ENCODE data around the gene ADAMTS6.
"Not testable (repeated sequence)": the region's sequence is repeated elsewhere in the genome, so short reads cannot be mapped to it uniquely, and the experiment has no call there.

Gene ADAMTS6

GRCh38 chr5:65186646-65187227 is 295.0 kb downstream of the ADAMTS6 start:
- ChIA-PET POLR2A (no interaction called here), CTCF (no interaction called here)
- DNase-seq (ENCODE audit: extremely low spot score) = no peak
- no peak for TF ChIP-seq ELF4 (IDR thresholded peaks at IDR 0.05)
- no peak for TF ChIP-seq CTBP1 (IDR thresholded peaks at IDR 0.05; ENCODE audit: borderline replicate concordance)
- no peak for TF ChIP-seq ARNT (IDR thresholded peaks at IDR 0.05)
- no peak for TF ChIP-seq BHLHE40 (IDR thresholded peaks at IDR 0.05; ENCODE audit: borderline replicate concordance)
- TF ChIP-seq ZNF384 (IDR thresholded peaks at IDR 0.05) = no peak

- POLR2A ChIA-PET = interaction anchor here (0.7 kb wide), 1 partner anchor 77 kb away, joined by 3 read pairs; no protein-coding TSS in a partner anchor
- DNase-seq (ENCODE audit: extremely low spot score) = no peak
- CTCF ChIA-PET = no interaction called here
- no peak for TF ChIP-seq FOXA1 (IDR thresholded peaks at IDR 0.05)
- no peak for TF ChIP-seq LEF1 (IDR thresholded peaks at IDR 0.05; ENCODE audit: borderline replicate concordance)
- no peak for TF ChIP-seq ARNT (IDR thresholded peaks at IDR 0.05)
- no peak for TF ChIP-seq ELF4 (IDR thresholded peaks at IDR 0.05)
- no peak for TF ChIP-seq L3MBTL2 (conservative IDR thresholded peaks at IDR 0.05)
- TF ChIP-seq SP1 (IDR thresholded peaks at IDR 0.05) = no peak
Observed at GRCh38 chr5:65185468-65185867, 296.3 kb downstream of the ADAMTS6 start.

GRCh38 chr5:65184780-65185179 is 296.9 kb downstream of the ADAMTS6 start:
- TF ChIP-seq FOXM1 (IDR thresholded peaks at IDR 0.05; ENCODE audit: borderline replicate concordance) = no peak
- TF ChIP-seq FOXK2 (IDR thresholded peaks at IDR 0.05) = no peak
- no peak for TF ChIP-seq NFRKB (IDR thresholded peaks at IDR 0.05)
- no peak for TF ChIP-seq ZNF384 (IDR thresholded peaks at IDR 0.05)
- no peak for TF ChIP-seq ARNT (IDR thresholded peaks at IDR 0.05)
- no peak for TF ChIP-seq L3MBTL2 (conservative IDR thresholded peaks at IDR 0.05)
- no peak for TF ChIP-seq ELF4 (IDR thresholded peaks at IDR 0.05)
- no peak for TF ChIP-seq HDGF (IDR thresholded peaks at IDR 0.05; ENCODE audit: borderline replicate concordance)
- TF ChIP-seq CTBP1 (IDR thresholded peaks at IDR 0.05; ENCODE audit: borderline replicate concordance) = no peak
- no peak for TF ChIP-seq FOXA1 (IDR thresholded peaks at IDR 0.05)
- no peak for TF ChIP-seq LEF1 (IDR thresholded peaks at IDR 0.05; ENCODE audit: borderline replicate concordance)
- TF ChIP-seq SUZ12 (IDR thresholded peaks at IDR 0.05) = no peak
- TF ChIP-seq SP1 (IDR thresholded peaks at IDR 0.05) = no peak
- no peak for TF ChIP-seq BHLHE40 (IDR thresholded peaks at IDR 0.05; ENCODE audit: borderline replicate concordance)
- TF ChIP-seq TARDBP (IDR thresholded peaks at IDR 0.05) = no peak
- no peak for TF ChIP-seq PKNOX1 (IDR thresholded peaks at IDR 0.05)
- ChIA-PET CTCF (no interaction called here), POLR2A (interaction anchor here (0.6 to 0.7 kb wide), 2 partner anchors 78 to 378 kb away, joined by 3 to 4 read pairs; no protein-coding TSS in a partner anchor)
- DNase-seq (ENCODE audit: extremely low spot score) = no peak

- CTCF ChIA-PET; DNase-seq (ENCODE audit: extremely low spot score); POLR2A ChIA-PET: not testable (repeated sequence)
Observed at GRCh38 chr5:65174231-65174630, 307.5 kb downstream of the ADAMTS6 start.

GRCh38 chr5:65173130-65173525 is 308.6 kb downstream of the ADAMTS6 start:
- POLR2A ChIA-PET = no interaction called here
- no peak for DNase-seq (ENCODE audit: extremely low spot score)
- CTCF ChIA-PET = no interaction called here
- no peak for TF ChIP-seq FOXM1 (IDR thresholded peaks at IDR 0.05; ENCODE audit: borderline replicate concordance)
- no peak for TF ChIP-seq L3MBTL2 (conservative IDR thresholded peaks at IDR 0.05)
- no peak for TF ChIP-seq CTBP1 (IDR thresholded peaks at IDR 0.05; ENCODE audit: borderline replicate concordance)
- TF ChIP-seq ARNT (IDR thresholded peaks at IDR 0.05) = no peak
- TF ChIP-seq SUZ12 (IDR thresholded peaks at IDR 0.05) = no peak
- no peak for TF ChIP-seq ZNF384 (IDR thresholded peaks at IDR 0.05)
- no peak for TF ChIP-seq FOXA1 (IDR thresholded peaks at IDR 0.05)
- no peak for TF ChIP-seq LEF1 (IDR thresholded peaks at IDR 0.05; ENCODE audit: borderline replicate concordance)
- no peak for TF ChIP-seq ELF4 (IDR thresholded peaks at IDR 0.05)
- no peak for TF ChIP-seq PKNOX1 (IDR thresholded peaks at IDR 0.05)
- no peak for TF ChIP-seq BHLHE40 (IDR thresholded peaks at IDR 0.05; ENCODE audit: borderline replicate concordance)
- no peak for TF ChIP-seq TARDBP (IDR thresholded peaks at IDR 0.05)
- TF ChIP-seq HDGF (IDR thresholded peaks at IDR 0.05; ENCODE audit: borderline replicate concordance) = no peak
- TF ChIP-seq FOXK2 (IDR thresholded peaks at IDR 0.05) = no peak
- TF ChIP-seq NFRKB (IDR thresholded peaks at IDR 0.05) = no peak
- no peak for TF ChIP-seq SP1 (IDR thresholded peaks at IDR 0.05)

GRCh38 chr5:65172486-65173129 is 309.1 kb downstream of the ADAMTS6 start:
- TF ChIP-seq FOXK2 (IDR thresholded peaks at IDR 0.05) = no peak
- no peak for TF ChIP-seq FOXA1 (IDR thresholded peaks at IDR 0.05)
- no peak for TF ChIP-seq NFRKB (IDR thresholded peaks at IDR 0.05)
- no peak for TF ChIP-seq SUZ12 (IDR thresholded peaks at IDR 0.05)
- TF ChIP-seq CTBP1 (IDR thresholded peaks at IDR 0.05; ENCODE audit: borderline replicate concordance) = no peak
- no peak for TF ChIP-seq LEF1 (IDR thresholded peaks at IDR 0.05; ENCODE audit: borderline replicate concordance)
- TF ChIP-seq FOXM1 (IDR thresholded peaks at IDR 0.05; ENCODE audit: borderline replicate concordance) = no peak
- TF ChIP-seq L3MBTL2 (conservative IDR thresholded peaks at IDR 0.05) = no peak
- TF ChIP-seq PKNOX1 (IDR thresholded peaks at IDR 0.05) = no peak
- ChIA-PET CTCF (interaction anchor here (0.6 kb wide), 1 partner anchor 330 kb away, joined by 4 read pairs; no protein-coding TSS in a partner anchor), POLR2A (no interaction called here)
- DNase-seq (ENCODE audit: extremely low spot score) = no peak
